Muscle of leg (tissue), 11 donors: Measurements from ENCODE around the gene SMTNL2. TPM values are rescaled to one million over a fixed set of nuclear protein-coding genes. Genes with fewer than 3 reads are reported as not detected.
"Not testable (repeated sequence)": the region's sequence is repeated elsewhere in the genome, so short reads cannot be mapped to it uniquely, and the experiment has no call there.

ENCODE experiments used
- DNase-seq: peaks from one replicate; pipeline ENCODE4 v3.0.0; 2013
- H3K27ac ChIP-seq: one replicate; pipeline ENCODE4 v1.5.1; 2013; ENCODE audit warnings: mild to moderate bottlenecking, low read length, control low read depth
- H3K27me3 ChIP-seq: one replicate; pipeline ENCODE4 v1.6.1; 2013; ENCODE audit warnings: low read length; ENCODE audit not compliant: control insufficient read depth, insufficient read depth
- H3K36me3 ChIP-seq: one replicate; pipeline ENCODE4 v1.6.1; 2013; ENCODE audit warnings: low read length; ENCODE audit not compliant: control insufficient read depth, insufficient read depth
- H3K4me1 ChIP-seq: one replicate; pipeline ENCODE4 v1.6.1; 2013; ENCODE audit warnings: low read length; ENCODE audit not compliant: control insufficient read depth, insufficient read depth
- H3K4me3 ChIP-seq: one replicate; pipeline ENCODE4 v1.5.1; 2013; ENCODE audit warnings: low read length, control low read depth
- H3K9me3 ChIP-seq: replicated peaks from 2 replicates; pipeline ENCODE4 v1.6.1; 2013; ENCODE audit warnings: low read depth, low read length; ENCODE audit not compliant: control insufficient read depth
- WGBS: methylation state at CpG from one replicate; pipeline ENCODE4 v1.1.5; 2013; ENCODE audit warnings: missing lambda C conversion rate; ENCODE audit not compliant: insufficient coverage; 5-methylcytosine and 5-hydroxymethylcytosine counted together
- polyA plus RNA-seq, 8 donors: library from polyadenylated mRNA; unstranded; fragments of 120-200 nt; gene quantifications; one replicate each; pipeline versions ENCODE4 v1.2.1 to v1.2.3, GENCODE V29; 2013; ENCODE audit warnings: inconsistent platforms in 1 of 8, low replicate concordance in 1 of 8; ENCODE audit not compliant: insufficient read length in 8 of 8, insufficient read depth in 1 of 8
- total RNA-seq: library from RNA; stranded (reverse); fragments of 120-200 nt; gene quantifications from one replicate; pipeline ENCODE4 v1.2.4, GENCODE V29; 2013

Gene SMTNL2
- total and polyA plus RNA-seq, 9 donors, result 67.9 to 157 (median 111) TPM

GRCh38 chr17:4599505-4600281 lies 15.4 kb downstream of the SMTNL2 start:
- WGBS, result 22% methylated on average over 14 of the region's 25 CpGs
- H3K4me1 ChIP-seq, result peaks cover 69% of the 10 kb centered on the region
- DNase-seq, result peak; percentile 88
- H3K9me3 ChIP-seq, result no peaks in the 10 kb centered on the region
- peak overlapping the region; percentile 94 for H3K27ac ChIP-seq
- H3K27me3 ChIP-seq, result peaks cover 5% of the 10 kb centered on the region
- H3K36me3 ChIP-seq, result peaks cover 17% of the 10 kb centered on the region
- no peak overlapping the region for H3K4me3 ChIP-seq

GRCh38 chr17:4600563-4600962 lies 16.2 kb downstream of the SMTNL2 start:
- no peaks in the 10 kb centered on the region for H3K9me3 ChIP-seq
- peaks cover 71% of the 10 kb centered on the region for H3K4me1 ChIP-seq
- peak; percentile 86 for DNase-seq
- H3K36me3 ChIP-seq, result peaks cover 15% of the 10 kb centered on the region
- peaks cover 5% of the 10 kb centered on the region for H3K27me3 ChIP-seq
- H3K27ac ChIP-seq, result peak overlapping the region; percentile 94
- no peak overlapping the region for H3K4me3 ChIP-seq
- WGBS, result 28% methylated on average over 8 of the region's 13 CpGs

GRCh38 chr17:4601326-4601725 lies 17.0 kb downstream of the SMTNL2 start:
- DNase-seq, result no peak
- 85% methylated on average over 4 of the region's 4 CpGs for WGBS
- no peak overlapping the region for H3K4me3 ChIP-seq
- H3K4me1 ChIP-seq, result peaks cover 77% of the 10 kb centered on the region
- peaks cover 5% of the 10 kb centered on the region for H3K27me3 ChIP-seq
- H3K36me3 ChIP-seq, result peaks cover 15% of the 10 kb centered on the region
- peak overlapping the region; percentile 89 for H3K27ac ChIP-seq
- no peaks in the 10 kb centered on the region for H3K9me3 ChIP-seq

- Histone ChIP-seq H3K9me3 (no peaks in the 10 kb centered on the region), H3K4me1 (peaks cover 82% of the 10 kb centered on the region), H3K27me3 (peaks cover 5% of the 10 kb centered on the region), H3K36me3 (peaks cover 10% of the 10 kb centered on the region), H3K27ac (no peak overlapping the region), H3K4me3 (no peak overlapping the region)
- peak; percentile 35 for DNase-seq
- 90% methylated on average over 2 of the region's 5 CpGs for WGBS
Measured at GRCh38 chr17:4602041-4602440, 17.7 kb downstream of the SMTNL2 start.

- no peaks in the 10 kb centered on the region for H3K27me3 ChIP-seq
- H3K36me3 ChIP-seq, result peaks cover 8% of the 10 kb centered on the region
- peaks cover 84% of the 10 kb centered on the region for H3K4me1 ChIP-seq
- H3K9me3 ChIP-seq, result no peaks in the 10 kb centered on the region
- WGBS, result 48% methylated on average over 15 of the region's 18 CpGs
- peak; percentile 89 for DNase-seq
- H3K4me3 ChIP-seq, result no peak overlapping the region
- peak overlapping the region; percentile 85 for H3K27ac ChIP-seq
Measured at GRCh38 chr17:4604111-4604644, 19.8 kb downstream of the SMTNL2 start.

GRCh38 chr17:4604736-4605135 lies 20.4 kb downstream of the SMTNL2 start:
- WGBS, result 91% methylated on average over 8 of the region's 11 CpGs
- H3K27ac ChIP-seq, result peak overlapping the region; percentile 85
- not testable (repeated sequence) for H3K9me3 ChIP-seq, DNase-seq, H3K27me3 ChIP-seq, H3K4me3 ChIP-seq, H3K36me3 ChIP-seq
- H3K4me1 ChIP-seq, result peaks cover 82% of the 10 kb centered on the region

- H3K27ac ChIP-seq, result peak overlapping the region; percentile 85
- no peak overlapping the region for H3K4me3 ChIP-seq
- H3K9me3 ChIP-seq, result no peaks in the 10 kb centered on the region
- peaks cover 8% of the 10 kb centered on the region for H3K36me3 ChIP-seq
- H3K4me1 ChIP-seq, result peaks cover 80% of the 10 kb centered on the region
- DNase-seq, result peak; percentile 54
- WGBS, result 72% methylated on average over 4 of the region's 12 CpGs
- H3K27me3 ChIP-seq, result no peaks in the 10 kb centered on the region
Measured at GRCh38 chr17:4605826-4606225, 21.5 kb downstream of the SMTNL2 start.

- peak overlapping the region; percentile 76 for H3K27ac ChIP-seq
- DNase-seq, result peak; percentile 46
Measured at GRCh38 chr17:4607261-4607741, 23.0 kb downstream of the SMTNL2 start.

GRCh38 chr17:4607773-4608187 lies 23.5 kb downstream of the SMTNL2 start:
- Histone ChIP-seq H3K36me3 (peaks cover 6% of the 10 kb centered on the region), H3K9me3 (no peaks in the 10 kb centered on the region), H3K27me3 (no peaks in the 10 kb centered on the region), H3K4me3 (no peak overlapping the region), H3K27ac (peak overlapping the region; percentile 76), H3K4me1 (peaks cover 67% of the 10 kb centered on the region)
- peak; percentile 91 for DNase-seq
- 0% methylated on average over 3 of the region's 9 CpGs for WGBS

More at GRCh38 chr17:4607261-4607741, 23.0 kb downstream of the SMTNL2 start:
- Histone ChIP-seq H3K36me3 (peaks cover 8% of the 10 kb centered on the region), H3K4me3 (no peak overlapping the region), H3K9me3 (no peaks in the 10 kb centered on the region), H3K4me1 (peaks cover 70% of the 10 kb centered on the region), H3K27me3 (no peaks in the 10 kb centered on the region)
- WGBS, result 55% methylated on average over 25 of the region's 25 CpGs

GRCh38 chr17:4609761-4610160 lies 25.4 kb downstream of the SMTNL2 start:
- no peaks in the 10 kb centered on the region for H3K9me3 ChIP-seq
- H3K27me3 ChIP-seq, result no peaks in the 10 kb centered on the region
- 30% methylated on average over 7 of the region's 7 CpGs for WGBS
- peaks cover 6% of the 10 kb centered on the region for H3K36me3 ChIP-seq
- H3K4me3 ChIP-seq, result no peak overlapping the region
- peaks cover 49% of the 10 kb centered on the region for H3K4me1 ChIP-seq
- DNase-seq, result peak; percentile 33
- peak overlapping the region; percentile 56 for H3K27ac ChIP-seq
